Pulmonary artery endothelial cell (primary cell): ENCODE data around the gene SOX15. TPM values are rescaled to one million over a fixed set of nuclear protein-coding genes. Genes with fewer than 3 reads are reported as not detected.
A peak's percentile ranks its signal among the peaks of the same experiment; 100 is the strongest.

Experiments
- DNase-seq: peaks from one replicate; pipeline ENCODE4 v3.0.0-alpha.2; 2011; ENCODE audit warnings: low read depth, low spot score
- total RNA-seq: library from RNA; depleted of rRNA; stranded (reverse); fragments of >200 nt; gene quantifications from 2 replicates; pipeline ENCODE4 v1.2.3, GENCODE V29; 2014

SOX15 gene
- total RNA-seq, 1 donor from 2014 or later = 0.07 TPM

- no peak for DNase-seq
Measured at GRCh38 chr17:7558544-7559319, 31.2 kb downstream of the SOX15 start, which contains the start of gene TNFSF13. Gene TNFSF13, plus strand, starts transcription at chr17:7558750. Its CDS starts 290 bp downstream, at chr17:7559040.

- peak; percentile 80 for DNase-seq
Measured at GRCh38 chr17:7557775-7558543, 31.9 kb downstream of the SOX15 start.

GRCh38 chr17:7557147-7557764 is 32.6 kb downstream of the SOX15 start:
- no peak for DNase-seq

- DNase-seq = no peak
Measured at GRCh38 chr17:7556627-7557026, 33.3 kb downstream of the SOX15 start.

GRCh38 chr17:7555320-7555948 is 34.5 kb downstream of the SOX15 start:
- DNase-seq = no peak

GRCh38 chr17:7553356-7553755 is 36.5 kb downstream of the SOX15 start:
- no peak for DNase-seq

GRCh38 chr17:7552621-7553051 is 37.3 kb downstream of the SOX15 start:
- no peak for DNase-seq

- no peak for DNase-seq
Measured at GRCh38 chr17:7551396-7551795, 38.5 kb downstream of the SOX15 start.

- DNase-seq = no peak
Measured at GRCh38 chr17:7550344-7550743, 39.5 kb downstream of the SOX15 start.

- DNase-seq = no peak
Measured at GRCh38 chr17:7549401-7550055, 40.4 kb downstream of the SOX15 start.

- no peak for DNase-seq
Measured at GRCh38 chr17:7548585-7549400, 41.1 kb downstream of the SOX15 start, which contains the start of gene TNFSF12. Gene TNFSF12, plus strand, starts transcription at chr17:7549058. Its CDS starts 96 bp downstream, at chr17:7549154.

- no peak for DNase-seq
Measured at GRCh38 chr17:7544911-7545310, 45.0 kb downstream of the SOX15 start.

- DNase-seq = no peak
Measured at GRCh38 chr17:7541074-7541621, 48.7 kb downstream of the SOX15 start.

GRCh38 chr17:7538891-7539545 is 50.9 kb downstream of the SOX15 start:
- no peak for DNase-seq

Other genes with a start within 250 kb of the SOX15 start
- gene KCTD11, start 237.9 kb downstream of the SOX15 start, total RNA-seq = 2.5 and 4.0 TPM in 2 replicates
- gene TMEM95, start 234.9 kb downstream of the SOX15 start, total RNA-seq = not detected in 2 replicates
- gene TNK1, start 209.0 kb downstream of the SOX15 start, total RNA-seq = 0.26 and 0.60 TPM in 2 replicates
- 17.5 and 18.7 TPM in 2 replicates for gene PLSCR3, start 195.6 kb downstream of the SOX15 start, total RNA-seq
- gene TMEM256, start 186.0 kb downstream of the SOX15 start, total RNA-seq = 56.9 and 189 TPM in 2 replicates
- gene NLGN2, start 182.2 kb downstream of the SOX15 start, total RNA-seq = 1.7 and 2.6 TPM in 2 replicates
- gene SPEM1, start 169.8 kb downstream of the SOX15 start, total RNA-seq = not detected in 2 replicates
- gene SPEM2, start 164.5 kb downstream of the SOX15 start, total RNA-seq = not detected in 2 replicates
- gene SPEM3, start 161.2 kb downstream of the SOX15 start, total RNA-seq = not detected in 2 replicates
- 5.2 and 7.3 TPM in 2 replicates for gene TMEM102, start 154.7 kb downstream of the SOX15 start, total RNA-seq
- gene FGF11, start 150.6 kb downstream of the SOX15 start, total RNA-seq = 0.42 and 0.73 TPM in 2 replicates
- gene CHRNB1, start 145.0 kb downstream of the SOX15 start, total RNA-seq = 7.1 and 7.5 TPM in 2 replicates
- gene ZBTB4, start 110.5 kb downstream of the SOX15 start, total RNA-seq = 10.8 and 11.2 TPM in 2 replicates
- gene SLC35G6, start 108.6 kb downstream of the SOX15 start, total RNA-seq = not detected in 2 replicates
- 65.3 and 93.4 TPM in 2 replicates for gene POLR2A, start 105.7 kb downstream of the SOX15 start, total RNA-seq
- 6.1 and 8.2 TPM in 2 replicates for gene TNFSF12, start 41.0 kb downstream of the SOX15 start, total RNA-seq
- gene TNFSF13, start 31.3 kb downstream of the SOX15 start, total RNA-seq = 1.1 and 1.3 TPM in 2 replicates
- gene SENP3, start 28.2 kb downstream of the SOX15 start, total RNA-seq = 95.6 and 108 TPM in 2 replicates
- 2.0 and 3.6 TPM in 2 replicates for gene CD68, start 10.5 kb downstream of the SOX15 start, total RNA-seq
- gene MPDU1, start 6.2 kb downstream of the SOX15 start, total RNA-seq = 72.5 and 100 TPM in 2 replicates
- 44.4 and 46.0 TPM in 2 replicates for gene FXR2, start 24.8 kb upstream of the SOX15 start, total RNA-seq
- 21.2 and 25.1 TPM in 2 replicates for gene SAT2, start 37.7 kb upstream of the SOX15 start, total RNA-seq
- 0.13 TPM in 1 of 2 replicates, not detected in the other for gene SHBG, start 40.0 kb upstream of the SOX15 start, total RNA-seq
- gene ATP1B2, start 60.8 kb upstream of the SOX15 start, total RNA-seq = not detected in 2 replicates
- 50.9 and 53.7 TPM in 2 replicates for gene TP53, start 97.4 kb upstream of the SOX15 start, total RNA-seq
- gene WRAP53, start 98.4 kb upstream of the SOX15 start, total RNA-seq = 9.6 and 13.7 TPM in 2 replicates
- gene EFNB3, start 115.1 kb upstream of the SOX15 start, total RNA-seq = 0.07 and 0.40 TPM in 2 replicates
- under 0.01 and 0.07 TPM in 2 replicates for gene DNAH2, start 127.7 kb upstream of the SOX15 start, total RNA-seq
- 2.0 and 3.1 TPM in 2 replicates for gene KDM6B, start 244.1 kb upstream of the SOX15 start, total RNA-seq